Measurements from ENCODE around the gene SEMA6B. TPM values are rescaled to one million over a fixed set of nuclear protein-coding genes. Genes with fewer than 3 reads are reported as not detected.
"Not testable (repeated sequence)": the region's sequence is repeated elsewhere in the genome, so short reads cannot be mapped to it uniquely, and the experiment has no call there.

Gene SEMA6B
- polyA plus RNA-seq, 1 donor (not counting 4 experiments of a cell fraction or from before 2014, with no cell fraction given): 0.41 TPM

DNA sequence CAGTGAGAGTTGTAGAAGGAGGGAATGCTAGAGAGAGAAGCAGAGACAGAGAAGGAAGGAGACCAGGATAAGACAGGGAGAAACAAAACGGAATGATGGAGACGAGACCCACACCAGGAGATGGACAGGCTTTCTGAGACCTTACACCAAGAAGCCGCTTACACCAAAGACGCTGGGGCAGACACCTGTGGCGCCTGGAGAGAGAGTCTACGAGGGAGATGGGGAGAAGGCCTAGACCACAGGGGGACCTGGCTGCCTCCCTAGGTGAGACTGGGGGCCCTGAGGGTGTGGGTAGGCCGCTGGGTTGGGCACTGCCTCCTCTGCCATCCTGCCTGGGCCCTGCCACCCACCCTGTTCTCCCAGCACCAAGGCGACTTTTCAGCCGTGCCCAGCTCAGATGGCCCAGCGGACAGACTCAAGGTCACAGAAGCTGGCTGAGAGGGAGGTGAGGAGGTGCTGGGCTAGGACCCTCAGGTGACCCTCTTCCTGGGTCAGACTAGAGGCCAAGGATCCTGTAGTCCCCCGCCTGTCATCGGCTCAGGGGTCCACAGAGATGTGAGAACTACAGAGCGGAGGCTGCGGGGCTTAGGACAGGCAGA lies 29.5 kb downstream of the SEMA6B start:
- FAIRE-seq: no peak
- Histone ChIP-seq H3K9me3 (ENCODE audit: control insufficient read depth, low read depth, low read length) (no peaks in the 10 kb centered on the region), H3K9ac (ENCODE audit: control insufficient read depth, extremely low read depth, insufficient read depth, low read length) (no peak overlapping the region), H2AFZ (ENCODE audit: control insufficient read depth, low read length) (no peak overlapping the region), H3K4me2 (ENCODE audit: control insufficient read depth, extremely low read depth, insufficient read depth, low read depth, low read length) (no peak overlapping the region), H3K9me1 (ENCODE audit: control insufficient read depth, extremely low read depth, insufficient read depth, low read length) (no peaks in the 10 kb centered on the region), H3K79me2 (ENCODE audit: control insufficient read depth, insufficient read depth, low read length) (no peaks in the 10 kb centered on the region), H4K20me1 (ENCODE audit: control insufficient read depth, extremely low read depth, insufficient read depth, low read length) (no peaks in the 10 kb centered on the region), H3K4me3 (ENCODE audit: control insufficient read depth in 2 of 3, extremely low read depth in 1 of 3, insufficient read depth in 2 of 3, low read depth in 1 of 3, low read length in 3 of 3) (no peak overlapping the region), H3K27me3 (ENCODE audit: control insufficient read depth, extremely low read depth, insufficient read depth, low read length) (peaks cover 9% of the 10 kb centered on the region), H3K27ac (ENCODE audit: control insufficient read depth, insufficient read depth, low read length) (no peak overlapping the region), H3K4me1 (ENCODE audit: control insufficient read depth, extremely low read depth, insufficient read depth, low read length) (no peaks in the 10 kb centered on the region), H3K36me3 (ENCODE audit: control insufficient read depth in 2 of 2, extremely low read depth in 1 of 2, insufficient read depth in 2 of 2, low read length in 2 of 2) (no peaks in the 10 kb centered on the region)
- dilution Hi-C loops (cut with MboI; ENCODE audit: extremely low pct_ligation_motif_present, low sequenced_read_pairs): no loop called here
- TF ChIP-seq EZH2 (IDR thresholded peaks at IDR 0.05; ENCODE audit: low read length) (no peak), CTCF (optimal IDR thresholded peaks at IDR 0.05 in 1 of 3, IDR thresholded peaks at IDR 0.05 in 1 of 3, conservative IDR thresholded peaks at IDR 0.05 in 1 of 3; ENCODE audit: extremely low read depth in 1 of 3, insufficient read depth in 2 of 3, low read length in 3 of 3) (no peak)
- no peak for DNase-seq (ENCODE audit: low read depth, low spot score)

DNA sequence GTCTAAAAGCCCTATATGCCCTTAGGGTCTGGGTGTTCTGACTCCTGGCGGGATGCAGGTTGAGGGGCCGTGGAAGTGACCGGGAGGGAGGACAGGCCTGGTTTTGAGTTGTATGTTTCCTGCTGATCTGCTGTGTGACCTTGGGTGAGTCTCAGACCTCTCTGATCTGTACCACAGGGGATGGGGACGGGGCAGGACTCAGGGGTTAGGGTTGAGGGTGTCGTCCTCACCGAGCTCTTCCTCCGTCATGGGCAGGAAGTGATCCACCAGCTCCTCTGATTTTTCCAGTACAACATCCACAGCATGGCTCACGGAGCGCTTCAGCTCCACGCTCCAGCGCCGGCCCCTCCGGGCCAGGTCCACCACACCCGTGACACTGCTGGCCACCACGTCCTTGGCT lies 30.6 kb downstream of the SEMA6B start:
- dilution Hi-C loops (cut with MboI; ENCODE audit: extremely low pct_ligation_motif_present, low sequenced_read_pairs): no loop called here
- peaks cover 9% of the 10 kb centered on the region for H3K27me3 ChIP-seq (ENCODE audit: control insufficient read depth, extremely low read depth, insufficient read depth, low read length)
- no peak overlapping the region for H3K9ac ChIP-seq (ENCODE audit: control insufficient read depth, extremely low read depth, insufficient read depth, low read length)

DNA sequence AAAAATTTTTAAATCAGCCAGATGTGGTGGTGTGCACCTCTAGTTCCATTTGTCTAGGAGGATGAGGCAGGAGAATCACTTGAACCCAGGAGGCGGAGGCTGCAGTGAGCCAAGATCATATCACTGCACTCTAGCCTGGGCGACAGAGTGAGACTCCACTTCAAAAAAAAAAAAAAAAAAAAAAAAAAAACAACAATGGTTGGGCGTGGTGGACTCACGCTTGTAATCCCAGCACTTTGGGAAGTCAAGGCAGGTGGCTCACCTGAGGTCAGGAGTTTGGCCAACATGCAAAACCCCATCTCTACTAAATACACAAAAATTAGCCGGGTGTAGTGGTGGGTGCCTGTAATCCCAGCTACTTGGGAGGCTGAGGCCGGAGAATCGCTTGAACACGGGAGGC lies 32.1 kb downstream of the SEMA6B start:
- H3K27ac ChIP-seq (ENCODE audit: control insufficient read depth, insufficient read depth, low read length); H3K9me1 ChIP-seq (ENCODE audit: control insufficient read depth, extremely low read depth, insufficient read depth, low read length); H2AFZ ChIP-seq (ENCODE audit: control insufficient read depth, low read length); H3K79me2 ChIP-seq (ENCODE audit: control insufficient read depth, insufficient read depth, low read length); H4K20me1 ChIP-seq (ENCODE audit: control insufficient read depth, extremely low read depth, insufficient read depth, low read length); H3K4me2 ChIP-seq (ENCODE audit: control insufficient read depth, extremely low read depth, insufficient read depth, low read depth, low read length); H3K9me3 ChIP-seq (ENCODE audit: control insufficient read depth, low read depth, low read length); H3K4me3 ChIP-seq (ENCODE audit: control insufficient read depth in 2 of 3, extremely low read depth in 1 of 3, insufficient read depth in 2 of 3, low read depth in 1 of 3, low read length in 3 of 3); H3K9ac ChIP-seq (ENCODE audit: control insufficient read depth, extremely low read depth, insufficient read depth, low read length); FAIRE-seq; H3K36me3 ChIP-seq (ENCODE audit: control insufficient read depth in 2 of 2, extremely low read depth in 1 of 2, insufficient read depth in 2 of 2, low read length in 2 of 2); H3K4me1 ChIP-seq (ENCODE audit: control insufficient read depth, extremely low read depth, insufficient read depth, low read length); H3K27me3 ChIP-seq (ENCODE audit: control insufficient read depth, extremely low read depth, insufficient read depth, low read length); DNase-seq (ENCODE audit: low read depth, low spot score); dilution Hi-C loops (cut with MboI; ENCODE audit: extremely low pct_ligation_motif_present, low sequenced_read_pairs): not testable (repeated sequence)

More for the DNA sequence above, 30.6 kb downstream of the SEMA6B start:
- Histone ChIP-seq H3K9me1 (ENCODE audit: control insufficient read depth, extremely low read depth, insufficient read depth, low read length) (no peaks in the 10 kb centered on the region), H3K79me2 (ENCODE audit: control insufficient read depth, insufficient read depth, low read length) (no peaks in the 10 kb centered on the region), H4K20me1 (ENCODE audit: control insufficient read depth, extremely low read depth, insufficient read depth, low read length) (no peaks in the 10 kb centered on the region), H3K4me2 (ENCODE audit: control insufficient read depth, extremely low read depth, insufficient read depth, low read depth, low read length) (no peak overlapping the region), H3K4me1 (ENCODE audit: control insufficient read depth, extremely low read depth, insufficient read depth, low read length) (no peaks in the 10 kb centered on the region), H3K36me3 (ENCODE audit: control insufficient read depth in 2 of 2, extremely low read depth in 1 of 2, insufficient read depth in 2 of 2, low read length in 2 of 2) (no peaks in the 10 kb centered on the region), H2AFZ (ENCODE audit: control insufficient read depth, low read length) (no peak overlapping the region), H3K27ac (ENCODE audit: control insufficient read depth, insufficient read depth, low read length) (no peak overlapping the region), H3K4me3 (ENCODE audit: control insufficient read depth in 2 of 3, extremely low read depth in 1 of 3, insufficient read depth in 2 of 3, low read depth in 1 of 3, low read length in 3 of 3) (no peak overlapping the region), H3K9me3 (ENCODE audit: control insufficient read depth, low read depth, low read length) (no peaks in the 10 kb centered on the region)
- no peak for DNase-seq (ENCODE audit: low read depth, low spot score)
- no peak for FAIRE-seq
- TF ChIP-seq CTCF (optimal IDR thresholded peaks at IDR 0.05 in 1 of 3, IDR thresholded peaks at IDR 0.05 in 1 of 3, conservative IDR thresholded peaks at IDR 0.05 in 1 of 3; ENCODE audit: extremely low read depth in 1 of 3, insufficient read depth in 2 of 3, low read length in 3 of 3) (no peak), EZH2 (IDR thresholded peaks at IDR 0.05; ENCODE audit: low read length) (no peak)

Measured in keratinocyte (primary cell).